H1 (cell line): ENCODE data around the gene HMCN2.

Experiments
- ATF3 ChIP-seq: IDR thresholded peaks from 2 replicates; pipeline ENCODE4 v1.6.1; 2011; ENCODE audit warnings: low read depth, mild to moderate bottlenecking, low read length; ENCODE audit not compliant: insufficient read depth
- FOSL1 ChIP-seq: IDR thresholded peaks from 2 replicates; pipeline ENCODE4 v1.6.1; 2011; ENCODE audit warnings: mild to moderate bottlenecking, low read depth, low read length, moderate library complexity; ENCODE audit not compliant: insufficient read depth
- USF2 ChIP-seq: IDR thresholded peaks from 2 replicates; pipeline ENCODE4 v1.6.1; 2011; ENCODE audit warnings: low read length, improper control_type of control experiment
- TF ChIP-seq, protein P1 (sequence below), 3 experiments: IDR thresholded peaks; 1 replicate in 2 of 3; 2 replicates in 1 of 3; pipeline versions ENCODE4 v1.5.1 to v1.6.1; 2011; ENCODE audit warnings: low read length in 3 of 3, mild to moderate bottlenecking in 3 of 3, inconsistent platforms in 2 of 3, low read depth in 1 of 3, moderate library complexity in 1 of 3; ENCODE audit not compliant: insufficient read depth in 1 of 3; ENCODE audit errors: control extremely low read depth in 1 of 3

GRCh38 chr9:130433947-130434262 lies 168.3 kb downstream of the HMCN2 start:
- TF ChIP-seq FOSL1 (no peak), ATF3 (no peak), USF2 (no peak)
- TF ChIP-seq, protein P1, sequence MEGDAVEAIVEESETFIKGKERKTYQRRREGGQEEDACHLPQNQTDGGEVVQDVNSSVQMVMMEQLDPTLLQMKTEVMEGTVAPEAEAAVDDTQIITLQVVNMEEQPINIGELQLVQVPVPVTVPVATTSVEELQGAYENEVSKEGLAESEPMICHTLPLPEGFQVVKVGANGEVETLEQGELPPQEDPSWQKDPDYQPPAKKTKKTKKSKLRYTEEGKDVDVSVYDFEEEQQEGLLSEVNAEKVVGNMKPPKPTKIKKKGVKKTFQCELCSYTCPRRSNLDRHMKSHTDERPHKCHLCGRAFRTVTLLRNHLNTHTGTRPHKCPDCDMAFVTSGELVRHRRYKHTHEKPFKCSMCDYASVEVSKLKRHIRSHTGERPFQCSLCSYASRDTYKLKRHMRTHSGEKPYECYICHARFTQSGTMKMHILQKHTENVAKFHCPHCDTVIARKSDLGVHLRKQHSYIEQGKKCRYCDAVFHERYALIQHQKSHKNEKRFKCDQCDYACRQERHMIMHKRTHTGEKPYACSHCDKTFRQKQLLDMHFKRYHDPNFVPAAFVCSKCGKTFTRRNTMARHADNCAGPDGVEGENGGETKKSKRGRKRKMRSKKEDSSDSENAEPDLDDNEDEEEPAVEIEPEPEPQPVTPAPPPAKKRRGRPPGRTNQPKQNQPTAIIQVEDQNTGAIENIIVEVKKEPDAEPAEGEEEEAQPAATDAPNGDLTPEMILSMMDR (IDR thresholded peaks at IDR 0.05; ENCODE audit: control extremely low read depth in 1 of 3, insufficient read depth in 1 of 3, low read depth in 1 of 3, low read length in 3 of 3): no peak
